Measurements from ENCODE around the gene POLD3. TPM values are rescaled to one million over a fixed set of nuclear protein-coding genes. Genes with fewer than 3 reads are reported as not detected.

POLD3 gene
- total and polyA plus RNA-seq, 2 of the 8 experiments (the other 6 are each of a cell fraction or from before 2014, with no cell fraction given): 18.1 to 29.3 TPM

DNA sequence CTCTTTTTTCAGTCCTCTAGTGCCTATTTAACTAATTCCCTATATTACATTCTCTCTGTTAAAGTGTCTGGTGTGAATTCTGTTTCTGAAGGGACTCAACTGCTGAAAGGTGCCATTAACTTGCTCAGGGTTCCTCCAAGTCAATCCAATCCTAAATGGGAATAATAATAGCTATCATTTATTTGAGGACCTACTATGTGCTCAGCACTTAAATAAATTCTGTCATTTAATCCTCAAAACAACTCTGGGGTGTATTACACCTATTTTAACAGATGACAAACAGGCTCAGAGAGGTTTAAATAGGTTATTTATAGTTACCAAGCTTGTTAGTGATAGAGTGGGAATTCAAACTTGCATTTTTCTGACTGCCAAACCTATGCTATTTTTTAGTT is 40.6 kb upstream of the POLD3 start (continued):
- TF ChIP-seq CHD7 (IDR thresholded peaks at IDR 0.05; ENCODE audit: insufficient replicate concordance, low read length): no peak
- no peak for TF ChIP-seq CTBP2 (IDR thresholded peaks at IDR 0.05; ENCODE audit: borderline replicate concordance, insufficient read depth, insufficient read length, low read length)
- no peak for TF ChIP-seq SP4 (IDR thresholded peaks at IDR 0.05; ENCODE audit: low read length)
- no peak for TF ChIP-seq BRCA1 (IDR thresholded peaks at IDR 0.05; ENCODE audit: low read depth, low read length)
- no peak for TF ChIP-seq RXRA (IDR thresholded peaks at IDR 0.05; ENCODE audit: insufficient read depth, low read depth, low read length)
- no peak for TF ChIP-seq MAX (IDR thresholded peaks at IDR 0.05)
